Measurements from ENCODE around the gene ACKR2.

- TF ChIP-seq, protein P1, sequence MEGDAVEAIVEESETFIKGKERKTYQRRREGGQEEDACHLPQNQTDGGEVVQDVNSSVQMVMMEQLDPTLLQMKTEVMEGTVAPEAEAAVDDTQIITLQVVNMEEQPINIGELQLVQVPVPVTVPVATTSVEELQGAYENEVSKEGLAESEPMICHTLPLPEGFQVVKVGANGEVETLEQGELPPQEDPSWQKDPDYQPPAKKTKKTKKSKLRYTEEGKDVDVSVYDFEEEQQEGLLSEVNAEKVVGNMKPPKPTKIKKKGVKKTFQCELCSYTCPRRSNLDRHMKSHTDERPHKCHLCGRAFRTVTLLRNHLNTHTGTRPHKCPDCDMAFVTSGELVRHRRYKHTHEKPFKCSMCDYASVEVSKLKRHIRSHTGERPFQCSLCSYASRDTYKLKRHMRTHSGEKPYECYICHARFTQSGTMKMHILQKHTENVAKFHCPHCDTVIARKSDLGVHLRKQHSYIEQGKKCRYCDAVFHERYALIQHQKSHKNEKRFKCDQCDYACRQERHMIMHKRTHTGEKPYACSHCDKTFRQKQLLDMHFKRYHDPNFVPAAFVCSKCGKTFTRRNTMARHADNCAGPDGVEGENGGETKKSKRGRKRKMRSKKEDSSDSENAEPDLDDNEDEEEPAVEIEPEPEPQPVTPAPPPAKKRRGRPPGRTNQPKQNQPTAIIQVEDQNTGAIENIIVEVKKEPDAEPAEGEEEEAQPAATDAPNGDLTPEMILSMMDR (IDR thresholded peaks at IDR 0.05), result no peak
- TF ChIP-seq POLR2A (IDR thresholded peaks at IDR 0.05), result no peak
These were observed 30.6 kb upstream of the ACKR2 start for GRCh38 chr3:42778644-42779043.
